ENCODE data around the gene CCDC81. TPM values are rescaled to one million over a fixed set of nuclear protein-coding genes. Genes with fewer than 3 reads are reported as not detected.

The CCDC81 gene
- total and polyA plus RNA-seq, 8 donors: 0.28 to 3.3 (median 0.89) TPM; not detected in 4

DNA sequence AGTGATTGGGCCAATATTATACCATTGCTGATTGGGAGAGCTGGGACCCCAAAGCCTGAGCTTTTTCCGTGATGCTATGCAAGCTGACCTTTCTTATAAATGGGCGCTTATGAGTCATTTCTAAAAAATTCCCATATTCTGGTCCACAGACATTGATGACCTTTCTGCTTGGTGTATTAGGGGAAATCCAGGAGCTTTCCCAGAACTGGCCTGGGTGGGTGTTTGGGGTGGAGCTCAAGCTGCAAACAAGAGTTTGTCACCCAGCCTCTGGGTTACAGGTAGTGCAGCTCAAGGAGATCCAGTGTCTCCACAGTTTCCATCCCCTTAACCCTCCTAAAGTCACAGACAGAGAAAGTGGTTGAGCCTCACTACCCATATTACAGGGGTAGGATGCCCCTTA lies 67.7 kb downstream of the CCDC81 start:
- intact Hi-C loops (cut with DNase I; ENCODE audit: low total_unique reads): no loop called here
- H3K4me3 ChIP-seq: no peak overlapping the region
- 83 to 91% (median 84%) methylated on average over 2 of the region's 2 CpGs for WGBS, 5 donors

GRCh38 chr11:86442827-86443226 lies 68.1 kb downstream of the CCDC81 start:
- H3K4me3 ChIP-seq: no peak overlapping the region
- WGBS, 5 donors: 74 to 86% (median 81%) methylated on average over 5 of the region's 5 CpGs
- DNase-seq: no peak
- no peaks in the 10 kb centered on the region for H3K9me3 ChIP-seq
- H3K27me3 ChIP-seq: no peaks in the 10 kb centered on the region
- intact Hi-C loops (cut with DNase I; ENCODE audit: low total_unique reads): no loop called here
- H3K4me1 ChIP-seq: no peaks in the 10 kb centered on the region
- no peak overlapping the region for H3K27ac ChIP-seq
- peaks cover 4 to 74% (median 55%) of the 10 kb centered on the region in 4 donors for H3K36me3 ChIP-seq
- TF ChIP-seq POLR2AphosphoS5 (IDR thresholded peaks at IDR 0.05): no peak

More for the DNA sequence above, 67.7 kb downstream of the CCDC81 start:
- no peak for DNase-seq
- no peak for TF ChIP-seq POLR2AphosphoS5 (IDR thresholded peaks at IDR 0.05)
- no peak for TF ChIP-seq EP300 (IDR thresholded peaks at IDR 0.05)
- TF ChIP-seq, protein P1, sequence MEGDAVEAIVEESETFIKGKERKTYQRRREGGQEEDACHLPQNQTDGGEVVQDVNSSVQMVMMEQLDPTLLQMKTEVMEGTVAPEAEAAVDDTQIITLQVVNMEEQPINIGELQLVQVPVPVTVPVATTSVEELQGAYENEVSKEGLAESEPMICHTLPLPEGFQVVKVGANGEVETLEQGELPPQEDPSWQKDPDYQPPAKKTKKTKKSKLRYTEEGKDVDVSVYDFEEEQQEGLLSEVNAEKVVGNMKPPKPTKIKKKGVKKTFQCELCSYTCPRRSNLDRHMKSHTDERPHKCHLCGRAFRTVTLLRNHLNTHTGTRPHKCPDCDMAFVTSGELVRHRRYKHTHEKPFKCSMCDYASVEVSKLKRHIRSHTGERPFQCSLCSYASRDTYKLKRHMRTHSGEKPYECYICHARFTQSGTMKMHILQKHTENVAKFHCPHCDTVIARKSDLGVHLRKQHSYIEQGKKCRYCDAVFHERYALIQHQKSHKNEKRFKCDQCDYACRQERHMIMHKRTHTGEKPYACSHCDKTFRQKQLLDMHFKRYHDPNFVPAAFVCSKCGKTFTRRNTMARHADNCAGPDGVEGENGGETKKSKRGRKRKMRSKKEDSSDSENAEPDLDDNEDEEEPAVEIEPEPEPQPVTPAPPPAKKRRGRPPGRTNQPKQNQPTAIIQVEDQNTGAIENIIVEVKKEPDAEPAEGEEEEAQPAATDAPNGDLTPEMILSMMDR (IDR thresholded peaks at IDR 0.05): no peak
- no peak for TF ChIP-seq POLR2A (IDR thresholded peaks at IDR 0.05)
- Histone ChIP-seq H3K27ac (no peak overlapping the region), H3K36me3 (peaks cover 4 to 70% (median 55%) of the 10 kb centered on the region in 4 donors), H3K4me1 (no peaks in the 10 kb centered on the region), H3K9me3 (no peaks in the 10 kb centered on the region), H3K27me3 (no peaks in the 10 kb centered on the region)

- H3K27me3 ChIP-seq: no peaks in the 10 kb centered on the region
- no peak overlapping the region for H3K27ac ChIP-seq
- TF ChIP-seq, protein P1 (IDR thresholded peaks at IDR 0.05): no peak
- TF ChIP-seq POLR2AphosphoS5 (IDR thresholded peaks at IDR 0.05) (no peak), EP300 (IDR thresholded peaks at IDR 0.05) (no peak), POLR2A (IDR thresholded peaks at IDR 0.05) (no peak)
- H3K9me3 ChIP-seq: no peaks in the 10 kb centered on the region
- no peak overlapping the region for H3K4me3 ChIP-seq
- 0 to 44% (median 0%) methylated on average over 1 of the region's 1 CpG for WGBS, 5 donors
- no peaks in the 10 kb centered on the region for H3K4me1 ChIP-seq
- peaks cover 4 to 78% (median 55%) of the 10 kb centered on the region in 4 donors for H3K36me3 ChIP-seq
- intact Hi-C loops (cut with DNase I; ENCODE audit: low total_unique reads): no loop called here
- DNase-seq: no peak
Measured at GRCh38 chr11:86443415-86443814, 68.7 kb downstream of the CCDC81 start.

- DNase-seq: no peak
- Histone ChIP-seq H3K36me3 (peaks cover 4 to 88% (median 55%) of the 10 kb centered on the region in 4 donors), H3K4me1 (no peaks in the 10 kb centered on the region), H3K27ac (no peak overlapping the region), H3K9me3 (no peaks in the 10 kb centered on the region), H3K27me3 (no peaks in the 10 kb centered on the region), H3K4me3 (no peak overlapping the region)
- 90 to 100% (median 100%) methylated on average over 1 of the region's 1 CpG for WGBS, 5 donors
- intact Hi-C loops (cut with DNase I; ENCODE audit: low total_unique reads): no loop called here
- TF ChIP-seq, protein P1 (IDR thresholded peaks at IDR 0.05): no peak
- no peak for TF ChIP-seq POLR2A (IDR thresholded peaks at IDR 0.05)
- no peak for TF ChIP-seq POLR2AphosphoS5 (IDR thresholded peaks at IDR 0.05)
- no peak for TF ChIP-seq EP300 (IDR thresholded peaks at IDR 0.05)
Measured at GRCh38 chr11:86444981-86445380, 70.3 kb downstream of the CCDC81 start.

DNA sequence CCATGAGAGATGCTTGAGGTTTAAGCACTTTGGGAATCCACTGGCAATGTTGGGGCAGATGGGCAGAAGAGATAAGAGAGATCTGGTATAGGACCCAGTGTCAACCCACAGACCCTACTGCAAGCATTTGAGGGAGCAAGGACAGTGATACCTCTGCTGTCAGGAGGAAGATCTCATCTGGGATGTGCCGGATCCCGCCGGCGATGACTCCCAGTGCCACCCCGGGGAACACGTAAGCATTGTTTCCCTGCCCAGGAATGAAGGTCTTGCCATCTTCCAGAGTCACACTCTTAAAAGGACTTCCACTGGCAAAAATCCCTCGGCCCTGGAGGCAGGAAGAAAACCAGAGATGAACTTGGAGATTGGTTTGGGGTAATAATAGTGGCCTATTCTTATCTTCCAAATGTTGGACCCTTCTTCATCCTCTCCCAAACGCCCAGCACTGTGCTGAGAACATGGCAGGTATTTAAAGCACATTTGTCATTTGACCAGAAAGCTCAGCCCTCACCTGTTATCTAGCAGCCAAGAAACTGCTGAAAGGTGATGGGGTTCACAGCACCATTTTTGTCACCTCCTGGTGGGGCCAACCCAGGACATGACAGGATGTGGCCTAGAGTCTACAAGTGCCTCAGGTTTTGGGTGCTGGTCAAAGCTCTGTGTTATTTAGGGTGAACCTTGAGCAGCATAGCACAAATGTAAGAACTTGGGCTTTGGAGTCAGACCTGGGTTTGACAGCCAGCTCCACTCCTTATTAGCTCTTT lies 71.7 kb downstream of the CCDC81 start:
- intact Hi-C loops (cut with DNase I; ENCODE audit: low total_unique reads): no loop called here
- H3K4me3 ChIP-seq: no peak overlapping the region
- WGBS, 5 donors: 89 to 97% (median 95%) methylated on average over 8 of the region's 8 CpGs
- H3K9me3 ChIP-seq: no peaks in the 10 kb centered on the region
- H3K36me3 ChIP-seq: peaks cover 4 to 75% (median 49%) of the 10 kb centered on the region in 4 donors
- TF ChIP-seq EP300 (IDR thresholded peaks at IDR 0.05) (no peak), POLR2A (IDR thresholded peaks at IDR 0.05) (no peak), POLR2AphosphoS5 (IDR thresholded peaks at IDR 0.05) (no peak)
- TF ChIP-seq, protein P1 (IDR thresholded peaks at IDR 0.05): no peak
- no peaks in the 10 kb centered on the region for H3K4me1 ChIP-seq
- H3K27ac ChIP-seq: no peak overlapping the region
- H3K27me3 ChIP-seq: no peaks in the 10 kb centered on the region
- no peak for DNase-seq
